ENCODE data around the gene TRIM32.

GRCh38 chr9:116741742-116742141, 54.6 kb downstream of the TRIM32 start:
- TF ChIP-seq CTCF (IDR thresholded peaks at IDR 0.05) (no peak), POLR2A (IDR thresholded peaks at IDR 0.05) (no peak)
